Adrenal gland (tissue), 5 donors: ENCODE measurements around the gene GRAP.

Source experiments
- CTCF ChIP-seq, 6 experiments: fragments of 450-650 bp in 4 of 6; fragments of 200-600 bp in 2 of 6; sonication (generic) in 1 of 6; IDR thresholded peaks; 1 replicate in 5 of 6; 2 replicates in 1 of 6; pipeline versions ENCODE4 v1.5.1 to v1.8.0; 2016 to 2021; ENCODE audit warnings: antibody characterized with exemption in 6 of 6, mild to moderate bottlenecking in 2 of 6, moderate library complexity in 1 of 6
- POLR2A ChIP-seq, 2 donors: fragments of 450-650 bp; IDR thresholded peaks; one replicate each; pipeline ENCODE4 v1.6.1; 2017; ENCODE audit warnings: antibody characterized with exemption in 2 of 2, mild to moderate bottlenecking in 2 of 2, moderate library complexity in 1 of 2
- donor health status: DM: no; HTN: no; CAD: no.

- TF ChIP-seq CTCF (IDR thresholded peaks at IDR 0.05), result no peak
- no peak for TF ChIP-seq POLR2A (IDR thresholded peaks at IDR 0.05)
Observed at GRCh38 chr17:19018600-19018950, 28.2 kb downstream of the GRAP start.
